Hematopoietic multipotent progenitor cell treated with erythropoietin and hydrocortisone succinate and interleukin-3 and kit ligand, for 4 days (in vitro differentiated cells): ENCODE data around the gene SSR2.

Source experiments
- DNase-seq: peaks from one replicate; pipeline ENCODE4 v3.0.0-alpha.2; 2015

SSR2 gene

DNA sequence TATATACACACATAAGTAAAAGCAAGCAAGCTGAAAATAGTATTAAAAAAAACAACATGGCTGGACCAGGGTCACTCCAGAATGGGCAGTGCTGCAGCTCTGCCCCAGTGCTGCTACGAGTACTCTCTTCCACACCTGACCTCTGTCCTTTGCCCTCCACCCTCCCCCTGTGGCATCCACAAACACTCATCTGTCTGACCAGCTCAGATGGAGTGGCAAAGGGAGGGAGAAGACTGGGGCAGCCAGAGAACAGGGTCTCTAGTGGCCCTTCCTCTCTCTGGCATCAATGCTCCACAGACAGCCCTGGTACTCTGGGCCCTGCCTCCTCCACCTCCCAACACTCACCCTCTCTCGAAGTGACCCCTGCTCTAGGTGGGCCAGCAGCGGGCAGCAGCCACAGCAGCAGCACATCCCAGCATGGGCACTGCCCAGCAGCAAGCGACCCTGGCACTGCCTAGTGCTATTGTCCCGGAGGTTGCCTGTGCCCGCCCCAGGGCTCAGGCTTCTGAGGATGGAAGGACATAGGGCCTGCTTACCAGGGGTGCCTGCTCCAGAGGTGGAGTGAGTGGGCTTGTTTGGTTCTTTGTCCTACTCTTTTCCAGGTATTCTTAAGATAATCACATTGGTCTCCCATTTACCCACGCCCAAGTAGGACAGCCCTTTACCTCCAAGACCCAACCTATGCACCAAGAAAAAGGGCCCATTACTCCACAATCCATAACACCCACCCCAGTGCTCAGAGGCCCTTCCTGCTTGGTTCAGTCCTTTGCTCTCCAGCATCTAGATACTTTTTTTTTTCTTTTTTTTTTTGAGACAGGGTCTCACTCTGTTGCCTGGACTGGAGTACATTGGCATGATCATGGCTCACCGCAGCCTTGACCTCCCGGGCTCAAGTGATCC is 48.6 kb downstream of the SSR2 start:
- no peak for DNase-seq

DNA sequence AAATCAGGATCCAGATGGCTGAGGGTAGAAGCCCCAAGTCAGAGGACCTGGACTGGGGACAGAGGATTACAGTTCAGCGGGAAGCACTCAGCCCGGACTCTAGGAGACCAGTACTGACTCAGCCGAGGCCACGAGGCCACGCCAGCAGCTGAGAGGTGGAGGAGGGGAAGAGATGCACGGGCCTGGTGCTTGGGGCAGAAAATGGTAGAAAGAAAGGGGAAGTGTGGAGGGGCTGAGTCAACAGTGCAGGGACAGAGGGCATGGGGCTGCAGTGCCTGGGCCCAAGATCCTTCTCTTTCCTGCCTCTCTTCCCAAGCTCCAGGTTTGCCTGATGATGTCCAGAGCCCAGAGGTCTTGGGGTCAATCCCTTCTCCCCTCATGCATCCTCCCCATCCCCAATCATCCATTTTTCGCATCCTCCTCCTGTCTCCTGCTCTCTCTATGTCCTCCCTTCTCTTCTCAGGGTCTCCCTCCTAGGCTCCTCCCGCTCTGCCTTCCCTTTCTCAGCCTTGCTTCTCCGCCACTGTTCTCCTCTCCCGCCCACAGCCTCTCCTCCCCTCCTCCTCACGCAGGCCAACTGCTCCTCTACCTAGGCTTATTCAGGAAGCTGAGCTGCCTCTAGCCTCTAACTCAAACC is 50.1 kb downstream of the SSR2 start:
- peak; percentile 93 for DNase-seq

DNA sequence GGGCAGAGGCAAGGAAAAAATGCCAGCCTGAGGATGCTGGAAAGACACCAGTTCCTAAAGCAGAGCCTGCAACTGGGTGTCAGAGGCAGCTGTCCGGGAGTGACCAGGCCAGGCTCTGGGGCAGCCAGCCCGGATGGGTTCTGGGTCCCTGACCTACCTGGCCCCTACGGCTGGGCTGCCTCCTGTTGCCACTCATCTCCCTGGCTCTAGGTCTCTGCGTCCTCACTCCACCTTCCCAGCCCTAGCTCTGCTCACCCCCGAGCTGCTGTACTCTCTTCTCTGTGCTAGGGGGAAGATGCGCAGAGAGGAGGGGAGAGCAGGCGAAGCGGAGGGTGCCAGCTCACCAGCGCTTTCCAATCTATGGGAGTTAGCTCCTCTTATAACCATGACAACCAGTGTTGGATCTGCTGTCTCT is 51.4 kb downstream of the SSR2 start:
- DNase-seq: peak; percentile 22

DNA sequence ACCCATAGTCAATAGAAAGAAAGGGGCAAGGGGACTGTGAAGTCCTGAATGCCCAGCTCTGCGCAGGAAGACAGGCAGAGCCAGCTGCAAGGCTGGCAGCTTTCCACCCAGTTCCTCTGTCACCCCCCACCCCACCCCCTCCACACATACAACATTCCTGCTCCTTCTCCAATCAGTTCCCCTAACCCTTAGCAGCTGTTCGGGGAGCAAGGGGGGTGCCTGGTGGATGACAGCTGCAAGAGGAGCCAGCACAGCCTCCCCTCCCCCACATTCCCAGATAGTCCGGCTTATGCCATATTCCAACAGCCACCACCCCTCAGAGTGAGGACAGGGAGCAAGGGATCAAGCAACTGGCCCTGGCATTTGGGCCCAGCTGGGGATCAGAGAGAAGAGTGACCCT is 52.1 kb downstream of the SSR2 start:
- no peak for DNase-seq

DNA sequence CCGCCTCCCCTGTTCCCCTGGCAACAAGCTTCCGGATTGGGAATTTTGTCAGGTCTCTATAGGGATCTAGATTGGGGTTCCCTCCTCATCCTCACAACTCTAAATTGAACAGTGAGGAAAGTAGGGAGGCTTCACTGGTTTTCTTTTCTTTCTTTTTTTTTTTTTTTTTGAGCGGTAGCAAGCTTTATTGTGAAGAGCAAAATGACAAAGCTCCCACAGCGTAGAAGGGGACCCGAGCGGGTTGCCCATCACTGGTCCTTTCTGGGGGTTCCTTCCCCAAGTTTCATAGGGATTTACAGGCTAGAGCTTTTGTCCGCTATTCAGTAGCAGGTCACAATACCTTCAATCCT is 52.7 kb downstream of the SSR2 start:
- DNase-seq: no peak

DNA sequence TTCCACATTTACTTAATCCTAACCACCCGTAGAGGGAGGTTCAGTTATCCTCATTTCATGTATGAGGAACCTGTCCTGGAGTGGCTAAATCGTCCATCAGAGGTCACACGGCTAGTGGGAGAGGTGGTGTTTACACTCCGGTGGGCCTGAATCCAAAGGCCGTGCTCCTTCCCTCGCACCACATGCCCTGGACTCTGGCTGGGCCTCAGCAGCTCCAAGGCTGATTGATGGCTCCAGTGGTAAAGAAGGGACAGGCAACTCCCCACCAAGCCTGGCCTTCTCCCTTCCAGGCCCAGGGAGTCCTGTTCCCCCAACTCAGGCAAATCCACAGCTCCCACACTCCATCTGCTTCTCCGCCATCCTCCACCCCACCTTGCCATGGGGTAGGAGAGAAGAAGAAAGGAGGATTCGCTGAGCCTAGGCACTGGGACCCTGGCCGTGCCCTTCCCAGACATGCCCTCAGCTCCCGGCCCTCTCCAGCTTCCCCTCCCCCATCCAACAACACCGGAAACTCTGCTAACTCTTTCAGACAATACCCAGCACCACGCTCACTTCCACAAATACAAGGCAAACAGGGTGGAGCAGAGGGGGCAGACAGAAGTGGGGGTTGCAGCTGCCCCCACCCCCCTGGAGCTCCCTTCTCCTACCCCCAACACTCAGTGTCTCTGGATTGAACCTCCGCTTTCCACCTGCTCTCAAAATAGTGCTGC is 53.3 kb downstream of the SSR2 start:
- DNase-seq: peak; percentile 69

DNA sequence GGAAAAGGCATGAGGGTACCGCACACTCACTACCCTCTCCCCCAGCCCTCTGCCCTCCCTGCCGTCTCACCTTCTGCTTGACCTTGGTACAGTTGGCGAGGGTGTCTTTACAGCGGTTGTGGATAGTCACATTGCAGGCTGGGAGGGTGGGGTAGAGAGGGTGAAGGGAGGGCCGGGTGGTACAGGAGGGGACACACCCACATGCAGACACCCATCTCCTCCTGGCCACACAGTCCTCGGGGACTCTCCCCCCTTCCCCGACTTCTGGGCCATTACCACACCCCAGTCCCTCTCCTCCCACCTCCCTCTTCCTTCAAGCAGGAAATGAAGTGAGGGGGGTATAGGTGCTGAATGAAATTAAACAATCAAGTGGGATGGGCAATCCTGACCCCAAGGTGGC is 54.0 kb downstream of the SSR2 start:
- DNase-seq: peak; percentile 71

DNA sequence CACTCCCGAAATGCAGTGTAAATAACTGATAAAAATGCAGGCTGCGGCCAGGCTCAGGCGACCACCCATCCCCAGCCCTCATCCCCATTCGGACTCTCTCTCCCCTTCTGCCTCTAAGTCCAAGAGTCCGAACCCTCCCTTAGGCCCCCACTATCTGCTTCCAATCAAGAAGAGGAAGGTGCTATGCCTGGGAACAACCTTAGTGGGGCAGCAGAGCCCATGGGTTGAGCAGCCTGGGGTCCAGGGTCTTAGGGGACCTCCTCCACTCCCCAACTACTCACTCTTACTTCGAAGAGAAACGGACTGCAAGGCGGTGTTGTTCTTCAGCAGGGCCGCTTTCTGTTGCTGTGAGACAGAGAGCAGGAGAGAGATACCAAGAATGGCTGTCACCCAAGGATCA is 54.6 kb downstream of the SSR2 start:
- peak; percentile 50 for DNase-seq

DNA sequence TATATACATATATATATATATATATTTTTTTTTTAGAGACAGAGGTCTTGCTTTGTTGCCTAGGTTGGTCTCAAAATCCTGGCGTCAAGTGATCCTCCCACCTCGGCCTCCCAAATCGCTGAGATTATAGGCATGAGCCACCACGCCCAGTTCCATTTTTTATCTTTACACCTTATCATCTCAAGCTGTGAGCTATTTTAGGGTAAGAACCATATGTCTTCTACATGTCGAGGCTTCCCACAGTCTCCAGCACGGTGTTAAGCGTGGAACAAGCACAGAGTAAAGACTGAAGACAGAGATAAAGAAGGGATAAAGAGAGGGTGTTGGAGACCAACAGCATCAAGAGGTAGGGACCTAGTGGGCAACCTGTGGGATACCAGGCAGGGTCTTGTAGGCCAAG is 56.6 kb downstream of the SSR2 start:
- DNase-seq: peak; percentile 27

DNA sequence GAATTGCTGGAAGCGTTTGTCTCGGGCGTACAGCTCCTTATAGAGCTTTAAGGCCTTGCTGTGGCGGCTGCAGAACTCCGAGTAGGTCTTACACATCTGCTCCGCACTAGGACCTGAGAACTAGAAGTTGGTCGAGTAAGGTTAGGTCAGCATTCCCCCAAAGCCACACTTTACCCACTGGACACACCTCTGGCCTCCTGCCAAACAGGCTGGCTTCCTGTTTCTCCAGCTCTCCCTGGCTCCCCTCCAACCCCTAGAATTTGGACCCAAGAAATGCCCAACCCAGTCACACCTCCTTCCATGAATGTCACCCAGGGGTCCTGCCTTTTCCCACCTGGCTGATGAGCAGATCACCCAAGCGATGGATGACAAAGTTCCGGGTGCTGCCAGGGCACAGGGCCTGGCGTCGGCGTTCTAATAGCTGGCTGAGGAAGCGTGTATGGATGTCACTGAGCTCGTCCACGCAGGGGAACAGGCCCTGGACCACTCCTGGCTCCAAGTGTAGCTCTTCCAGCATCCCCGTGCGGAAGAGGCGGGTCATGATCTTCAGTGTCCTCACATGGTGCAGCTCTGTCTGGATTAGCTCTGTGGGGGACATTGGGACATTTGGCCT is 58.0 kb downstream of the SSR2 start:
- no peak for DNase-seq

DNA sequence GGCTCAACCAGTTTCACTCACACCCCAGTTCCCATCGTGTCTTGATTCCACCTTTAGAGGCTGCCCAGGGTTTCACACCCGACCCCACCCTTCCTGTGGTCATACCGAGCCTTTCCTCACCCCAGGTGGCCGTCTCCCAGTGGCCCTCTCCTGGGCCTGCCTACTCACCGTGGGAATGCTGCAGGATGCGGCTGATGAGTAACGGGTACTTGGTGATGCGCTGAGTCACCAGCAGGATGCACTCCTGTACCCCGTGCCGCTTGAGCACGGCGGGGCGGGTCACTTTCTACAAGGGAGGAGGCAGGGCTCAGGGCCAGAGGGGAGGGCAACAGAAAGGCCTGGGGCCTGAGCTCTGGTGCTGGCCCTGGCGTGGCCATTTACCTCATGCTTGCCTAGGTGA is 58.8 kb downstream of the SSR2 start:
- DNase-seq: peak; percentile 65

DNA sequence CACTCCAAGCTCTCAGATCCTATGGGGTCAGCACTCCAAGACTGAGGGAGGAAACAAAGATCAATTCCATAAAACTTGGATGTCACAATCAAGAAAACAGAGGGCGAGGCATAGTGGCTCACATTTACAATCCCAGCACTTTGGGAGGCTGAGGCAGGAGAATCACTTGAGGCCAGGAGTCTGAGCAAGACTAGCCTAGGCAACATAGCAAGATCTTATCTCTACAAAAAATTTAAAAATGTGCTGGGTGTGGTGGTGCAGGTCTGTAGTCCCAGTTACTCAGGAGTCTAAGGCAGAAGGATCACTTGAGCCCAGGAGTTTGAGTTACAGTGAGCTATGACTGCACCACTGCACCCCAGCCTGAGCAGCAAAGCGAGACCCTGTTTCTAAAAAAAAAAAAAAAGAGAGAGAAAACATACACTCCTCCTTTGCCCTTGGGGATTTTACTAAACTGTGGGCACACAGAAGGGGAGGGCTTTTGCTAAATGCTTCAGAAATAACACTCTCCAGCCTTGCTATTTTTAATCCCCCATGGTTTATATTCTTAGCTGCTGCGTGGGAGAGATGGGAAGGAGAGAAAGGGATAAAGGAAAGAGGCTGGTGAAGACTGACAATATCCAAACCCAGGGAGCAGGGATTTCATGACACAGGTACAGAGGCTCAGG is 60.5 kb downstream of the SSR2 start:
- DNase-seq: no peak
